ENCODE data around the gene PRKD1.

- TF ChIP-seq EZH2phosphoT487 (IDR thresholded peaks at IDR 0.05; ENCODE audit: low read depth, severe bottlenecking, unreplicated experiment) = no peak
- no peak for TF ChIP-seq CTCF (IDR thresholded peaks at IDR 0.05; ENCODE audit: poor library complexity)
- TF ChIP-seq EZH2 (IDR thresholded peaks at IDR 0.05; ENCODE audit: borderline replicate concordance) = no peak
Observed at GRCh38 chr14:29706700-29707099, 220.9 kb downstream of the PRKD1 start.

Measured in hepatocyte (in vitro differentiated cells).